K562 (cell line): Measurements from ENCODE around the gene RTP5. TPM values are rescaled to one million over a fixed set of nuclear protein-coding genes. Genes with fewer than 3 reads are reported as not detected.

Experiments
- DDX20 ChIP-seq: fragments of 450-650 bp; IDR thresholded peaks from 2 replicates; pipeline ENCODE4 v1.6.1; 2016; ENCODE audit warnings: missing genetic modification characterization, low read depth, mild to moderate bottlenecking, missing compliant biosample characterization, moderate library complexity
- ELF4 ChIP-seq: fragments of 450-650 bp; formaldehyde crosslinking; IDR thresholded peaks from 2 replicates; pipeline ENCODE4 v1.4.0; 2022; ENCODE audit warnings: missing genetic modification characterization
- ETS2 ChIP-seq: IDR thresholded peaks from 2 replicates; pipeline ENCODE4 v1.6.1; 2016; ENCODE audit warnings: borderline replicate concordance, missing genetic modification characterization, mild to moderate bottlenecking, moderate library complexity, missing compliant biosample characterization; ENCODE audit not compliant: poor library complexity, severe bottlenecking
- FOXO4 ChIP-seq: fragments of 450-650 bp; formaldehyde crosslinking; IDR thresholded peaks from 2 replicates; pipeline ENCODE4 v1.4.0; 2020; ENCODE audit warnings: mild to moderate bottlenecking, moderate library complexity
- GMEB1 ChIP-seq: fragments of 250-450 bp; sonication (Bioruptor Pico); IDR thresholded peaks from 2 replicates; pipeline ENCODE4 v1.4.0; 2020; ENCODE audit warnings: mild to moderate bottlenecking
- ILK ChIP-seq: fragments of 450-650 bp; IDR thresholded peaks from 2 replicates; pipeline ENCODE4 v1.6.1; 2016; ENCODE audit warnings: missing genetic modification characterization, low read depth, mild to moderate bottlenecking, missing compliant biosample characterization, moderate library complexity, borderline replicate concordance
- MBD2 ChIP-seq: sonication (generic); IDR thresholded peaks from 2 replicates; pipeline ENCODE4 v1.6.1; 2016; ENCODE audit warnings: low read depth, borderline replicate concordance
- MITF ChIP-seq: IDR thresholded peaks from 2 replicates; pipeline ENCODE4 v1.6.1; 2014; ENCODE audit warnings: antibody characterized with exemption
- MLLT1 ChIP-seq, 2 experiments: fragments of 450-650 bp; IDR thresholded peaks; 2 replicates each; pipeline ENCODE4 v1.6.1; 2016
- MTF1 ChIP-seq: fragments of 250-450 bp; sonication (Bioruptor Pico); IDR thresholded peaks from 2 replicates; pipeline ENCODE4 v1.9.0; 2021; ENCODE audit warnings: moderate library complexity, mild to moderate bottlenecking, inconsistent platforms, borderline replicate concordance
- MYC ChIP-seq, 2 experiments: fragments of 250-450 bp in 1 of 2; sonication (Bioruptor Pico) in 1 of 2; IDR thresholded peaks; 2 replicates each; pipeline versions ENCODE4 v1.5.1 to v1.6.1; 2012 to 2021; ENCODE audit warnings: low read depth in 2 of 2, borderline replicate concordance in 1 of 2, improper control_type of control experiment in 1 of 2, low read length in 1 of 2, mild to moderate bottlenecking in 1 of 2, moderate library complexity in 1 of 2
- NBN ChIP-seq: fragments of 450-650 bp; IDR thresholded peaks from 2 replicates; pipeline ENCODE4 v1.6.1; 2016; ENCODE audit warnings: low read depth, mild to moderate bottlenecking
- NFATC3 ChIP-seq: fragments of 450-650 bp; IDR thresholded peaks from 2 replicates; pipeline ENCODE4 v1.6.1; 2017; ENCODE audit warnings: mild to moderate bottlenecking
- PCBP2 ChIP-seq: fragments of 200-400 bp; formaldehyde crosslinking; IDR thresholded peaks from 2 replicates; pipeline ENCODE4 v1.6.1; 2018; ENCODE audit warnings: low read length, low read depth, mild to moderate bottlenecking, moderate library complexity; ENCODE audit not compliant: poor library complexity, severe bottlenecking
- TAF7 ChIP-seq: fragments of 450-650 bp; IDR thresholded peaks from 2 replicates; pipeline ENCODE4 v1.6.1; 2016; ENCODE audit warnings: missing genetic modification characterization, missing compliant biosample characterization
- TAL1 ChIP-seq: fragments of 450-650 bp; IDR thresholded peaks from 2 replicates; pipeline ENCODE4 v1.6.1; 2016; ENCODE audit warnings: mild to moderate bottlenecking
- TARDBP ChIP-seq: fragments of 450-650 bp; IDR thresholded peaks from 2 replicates; pipeline ENCODE4 v1.6.1; 2016
- THAP7 ChIP-seq: fragments of 250-450 bp; sonication (Bioruptor Pico); IDR thresholded peaks from 2 replicates; pipeline ENCODE4 v1.5.0; 2021
- ZNF121 ChIP-seq: sonication (generic); formaldehyde crosslinking; conservative IDR thresholded peaks from 2 replicates; pipeline ENCODE4 v1.8.0; 2022; ENCODE audit warnings: missing genetic modification reagents
- ZNF224 ChIP-seq: sonication (generic); formaldehyde crosslinking; IDR thresholded peaks from 2 replicates; pipeline ENCODE4 v1.8.0; 2022; ENCODE audit warnings: mild to moderate bottlenecking, missing genetic modification reagents
- ZNF324 ChIP-seq: fragments of 250-450 bp; sonication (Bioruptor Pico); IDR thresholded peaks from 2 replicates; pipeline ENCODE4 v1.4.0; 2020; ENCODE audit warnings: mild to moderate bottlenecking
- ZNF76 ChIP-seq: fragments of 250-450 bp; sonication (Bioruptor Pico); IDR thresholded peaks from 2 replicates; pipeline ENCODE4 v1.4.0; 2020; ENCODE audit warnings: mild to moderate bottlenecking, moderate library complexity, borderline replicate concordance
- ZNF77 ChIP-seq: fragments of 250-450 bp; sonication (Bioruptor Pico); IDR thresholded peaks from 2 replicates; pipeline ENCODE4 v1.5.0; 2020
- polyA plus RNA-seq, 8 experiments: library from polyadenylated mRNA; depleted of rRNA in 4 of 8; stranded (reverse) in 5 of 8; unstranded in 3 of 8; fragments of >200 nt; fragmentation: Nextera tagmentation in 2 of 8; fragmentation: Illumina TruSeq in 1 of 8; extraction: Ambion mirVana in 2 of 8; extraction: Trizol in 1 of 8; gene quantifications; 2 replicates each; pipeline versions ENCODE4 v1.2.1 to v1.2.3, GENCODE V29; 2011 to 2014; ENCODE audit warnings: inconsistent platforms in 1 of 8, missing spikeins in 1 of 8
- total RNA-seq, 7 experiments: library from RNA; depleted of rRNA in 6 of 7; stranded (reverse); fragments of >200 nt in 6 of 7; fragmentation: Illumina TruSeq in 2 of 7; extraction: Trizol in 2 of 7; gene quantifications; 2 replicates each; pipeline versions ENCODE4 v1.2.1 to v1.2.3, GENCODE V29; 2011 to 2021; ENCODE audit warnings: low replicate concordance in 1 of 7

The RTP5 gene
- total and polyA plus RNA-seq, 9 of the 15 experiments (the other 6 are each of a cell fraction or from before 2014, with no cell fraction given): not detected

- TF ChIP-seq PCBP2: no peak
- peak; percentile 49; the same call in 1 of the 2 replicates for TF ChIP-seq MYC (IDR thresholded peaks at IDR 0.05; ENCODE audit: low read depth, low read length)
- no peak for TF ChIP-seq MYC (CRISPR knock-in tag; IDR thresholded peaks at IDR 0.05; ENCODE audit: borderline replicate concordance, low read depth)
- TF ChIP-seq DDX20 (tag): no peak
- TF ChIP-seq MTF1 (CRISPR knock-in tag): no peak
- no peak for TF ChIP-seq MITF
- TF ChIP-seq GMEB1: no peak
- TF ChIP-seq NFATC3: no peak
- TF ChIP-seq ZNF324: no peak
- peak; percentile 62 for TF ChIP-seq ZNF121 (CRISPR knock-in tag)
- TF ChIP-seq ETS2 (tag): no peak
- TF ChIP-seq THAP7 (CRISPR knock-in tag): no peak
- TF ChIP-seq TARDBP: no peak
- TF ChIP-seq TAF7 (tag): no peak
- TF ChIP-seq TAL1: no peak
- TF ChIP-seq ILK (tag): no peak
- TF ChIP-seq FOXO4 (CRISPR knock-in tag): no peak
- TF ChIP-seq MLLT1 (IDR thresholded peaks at IDR 0.05): no peak
- TF ChIP-seq MBD2: no peak
- TF ChIP-seq ELF4: no peak
- no peak for TF ChIP-seq ZNF76
- TF ChIP-seq ZNF224: no peak
- no peak for TF ChIP-seq ZNF77 (CRISPR knock-in tag)
- no peak for TF ChIP-seq NBN
Measured at GRCh38 chr2:241844066-241844728, 25.3 kb upstream of the RTP5 start (continued).
